HCT116 (cell line): ENCODE data around the gene COL9A2. TPM values are rescaled to one million over a fixed set of nuclear protein-coding genes. Genes with fewer than 3 reads are reported as not detected.

ENCODE experiments used
- ATAC-seq: fragments of 200-7000 bp; cut with Tn5 transposase; 2 replicates; pipeline ENCODE4 v1.9.1; 2020; ENCODE audit warnings: mild to moderate bottlenecking, moderate library complexity
- BruUV-seq: library from RNA; stranded (reverse); fragments of 400-500 nt; replicated peaks from 2 replicates; lab custom pipeline; 2021; lab: Mats Ljungman, UMichigan
- CTCF ChIA-PET: fragments of 300-600 bp; sonication (Branson Sonifier 250); formaldehyde crosslinking; loops from one replicate; lab custom pipeline; 2021; ENCODE audit warnings: antibody characterized with exemption; lab: Charles Lee
- POLR2A ChIA-PET: fragments of 300-600, 350-600 bp; sonication (Branson Sonifier 250); formaldehyde crosslinking; loops from one replicate; lab custom pipeline; 2021; ENCODE audit warnings: antibody characterized with exemption; lab: Charles Lee
- RAD21 ChIA-PET, 2 experiments: fragments of 300-600 bp; sonication (Branson Sonifier 250); formaldehyde crosslinking; loops; one replicate each; lab custom pipeline; 2023; ENCODE audit warnings: low total read pairs in 2 of 2; ENCODE audit not compliant: uncharacterized antibody in 2 of 2, unreplicated experiment in 2 of 2, low non-redundant PET in 1 of 2; lab: Charles Lee
- DNase-seq: peaks from one replicate; pipeline ENCODE4 v3.0.0-alpha.2; 2010; ENCODE audit warnings: low read depth, low spot score
- H2AFZ ChIP-seq: fragments of 200-600 bp; shearing (Covaris generic), sonication (generic); 2 replicates; pipeline ENCODE4 v1.6.1; 2017; ENCODE audit warnings: low read depth, mixed run types, mixed read lengths, antibody characterized with exemption, low read length; ENCODE audit not compliant: poor library complexity, severe bottlenecking
- H3K27ac ChIP-seq: 2 replicates; pipeline ENCODE4 v1.5.1; 2012; ENCODE audit warnings: low read depth, low read length
- H3K27me3 ChIP-seq: fragments of 200-600 bp; sonication (generic); 2 replicates; pipeline ENCODE4 v1.6.1; 2016; ENCODE audit warnings: mixed run types, low read length, mixed read lengths; ENCODE audit not compliant: insufficient read depth
- H3K36me3 ChIP-seq, 2 experiments: fragments of 200-500 bp in 1 of 2; fragments of 200-600 bp in 1 of 2; sonication (Bioruptor generic) in 1 of 2; sonication (generic) in 1 of 2; 2 replicates each; pipeline versions ENCODE4 v1.5.1 to v1.6.1; 2014 to 2016; ENCODE audit warnings: low read length in 2 of 2, inconsistent platforms in 1 of 2, mixed read lengths in 1 of 2, mixed run types in 1 of 2; ENCODE audit not compliant: insufficient read depth in 2 of 2, control insufficient read depth in 1 of 2
- H3K4me1 ChIP-seq, 2 experiments: fragments of 200-600 bp in 1 of 2; sonication (generic) in 1 of 2; 2 replicates each; pipeline versions ENCODE4 v1.5.1 to v1.6.1; 2012 to 2017; ENCODE audit warnings: low read length in 2 of 2, inconsistent platforms in 1 of 2, mild to moderate bottlenecking in 1 of 2, mixed read lengths in 1 of 2, mixed run types in 1 of 2, moderate library complexity in 1 of 2; ENCODE audit not compliant: insufficient read depth in 2 of 2, control insufficient read depth in 1 of 2
- H3K4me2 ChIP-seq: fragments of 200-600 bp; sonication (generic); 2 replicates; pipeline ENCODE4 v1.6.1; 2017; ENCODE audit warnings: mixed run types, low read length, mixed read lengths
- H3K4me3 ChIP-seq, 2 experiments: fragments of 200-600 bp in 1 of 2; sonication (generic) in 1 of 2; replicated peaks in 1 of 2; 2 replicates each; pipeline ENCODE4 v1.5.1; 2011 to 2016; ENCODE audit warnings: low read length in 2 of 2, control low read depth in 1 of 2, low read depth in 1 of 2, mild to moderate bottlenecking in 1 of 2, mixed read lengths in 1 of 2, mixed run types in 1 of 2
- H3K79me2 ChIP-seq: fragments of 200-600 bp; sonication (generic); 2 replicates; pipeline ENCODE4 v1.6.1; 2017; ENCODE audit warnings: mild to moderate bottlenecking, mixed run types, low read length, moderate library complexity, mixed read lengths; ENCODE audit not compliant: insufficient read depth
- H3K9ac ChIP-seq: fragments of 200-600 bp; sonication (generic); 2 replicates; pipeline ENCODE4 v1.6.1; 2016; ENCODE audit warnings: low read length, mixed read lengths
- H3K9me2 ChIP-seq: fragments of 200-600 bp; sonication (generic), shearing (Covaris generic); 2 replicates; pipeline ENCODE4 v1.6.1; 2017; ENCODE audit warnings: mixed run types, mild to moderate bottlenecking, moderate library complexity; ENCODE audit not compliant: insufficient read depth
- H3K9me3 ChIP-seq, 2 experiments: fragments of 200-500 bp in 1 of 2; fragments of 200-600 bp in 1 of 2; sonication (Bioruptor generic) in 1 of 2; sonication (generic) in 1 of 2; 2 replicates each; pipeline ENCODE4 v1.6.1; 2014 to 2017; ENCODE audit warnings: low read length in 2 of 2, mixed read lengths in 2 of 2, inconsistent platforms in 1 of 2, low read depth in 1 of 2, mild to moderate bottlenecking in 1 of 2, mixed run types in 1 of 2, moderate library complexity in 1 of 2; ENCODE audit not compliant: control insufficient read depth in 1 of 2, insufficient read depth in 1 of 2
- H4K20me1 ChIP-seq: fragments of 200-600 bp; sonication (generic), shearing (Covaris generic); 2 replicates; pipeline ENCODE4 v1.6.1; 2017; ENCODE audit warnings: mixed run types, mild to moderate bottlenecking, moderate library complexity; ENCODE audit not compliant: insufficient read depth
- CBX3 ChIP-seq: IDR thresholded peaks from 2 replicates; pipeline ENCODE4 v1.6.1; 2012; ENCODE audit warnings: low read depth
- EGR1 ChIP-seq: IDR thresholded peaks from 2 replicates; pipeline ENCODE4 v1.6.1; 2012; ENCODE audit warnings: low read depth
- EZH2 ChIP-seq: fragments of 200-600 bp; sonication (generic); IDR thresholded peaks from 2 replicates; pipeline ENCODE4 v1.6.1; 2017; ENCODE audit warnings: antibody characterized with exemption, mixed run types
- EZH2phosphoT487 ChIP-seq: fragments of 200-600 bp; IDR thresholded peaks from 2 replicates; pipeline ENCODE4 v1.6.1; 2018; ENCODE audit warnings: antibody characterized with exemption, borderline replicate concordance
- POLR2AphosphoS5 ChIP-seq: IDR thresholded peaks from 2 replicates; pipeline ENCODE4 v1.6.1; 2011; ENCODE audit warnings: mild to moderate bottlenecking, low read depth, low read length, moderate library complexity
- SP1 ChIP-seq: IDR thresholded peaks from 2 replicates; pipeline ENCODE4 v1.6.1; 2012; ENCODE audit warnings: low read depth
- TCF7L2 ChIP-seq: IDR thresholded peaks from 2 replicates; pipeline ENCODE4 v1.7.0; 2011; ENCODE audit warnings: borderline replicate concordance, inconsistent platforms; ENCODE audit not compliant: insufficient read depth, insufficient read length; ENCODE audit errors: extremely low read depth
- ZNF274 ChIP-seq: fragments of 200-500 bp; sonication (Bioruptor generic); IDR thresholded peaks from 2 replicates; pipeline ENCODE4 v1.6.1; 2014; ENCODE audit warnings: mild to moderate bottlenecking, low read depth, low read length, inconsistent platforms
- intact Hi-C: fragments of 100-400 bp; cut with micrococcal nuclease; formaldehyde crosslinking; loops from 2 replicates; pipeline ENCODE4 v1.10.0; 2022
- total RNA-seq: library from RNA; stranded (reverse); gene quantifications from one replicate; pipeline ENCODE4 v1.2.1, GENCODE V29; 2021; ENCODE audit not compliant: unreplicated experiment
- TF ChIP-seq, protein P1 (sequence below): IDR thresholded peaks from 2 replicates; pipeline ENCODE4 v1.6.1; 2012
- TF ChIP-seq, protein P2 (sequence below): IDR thresholded peaks from 2 replicates; pipeline ENCODE4 v1.6.1; 2012
- TF ChIP-seq, protein P3 (sequence below): IDR thresholded peaks from 2 replicates; pipeline ENCODE4 v1.6.1; 2011; ENCODE audit warnings: mild to moderate bottlenecking, low read length, moderate library complexity; ENCODE audit not compliant: insufficient replicate concordance; ENCODE audit errors: extremely low read depth

Gene COL9A2
- total RNA-seq, 1 experiment from 2014 or later = 2.4 TPM

DNA sequence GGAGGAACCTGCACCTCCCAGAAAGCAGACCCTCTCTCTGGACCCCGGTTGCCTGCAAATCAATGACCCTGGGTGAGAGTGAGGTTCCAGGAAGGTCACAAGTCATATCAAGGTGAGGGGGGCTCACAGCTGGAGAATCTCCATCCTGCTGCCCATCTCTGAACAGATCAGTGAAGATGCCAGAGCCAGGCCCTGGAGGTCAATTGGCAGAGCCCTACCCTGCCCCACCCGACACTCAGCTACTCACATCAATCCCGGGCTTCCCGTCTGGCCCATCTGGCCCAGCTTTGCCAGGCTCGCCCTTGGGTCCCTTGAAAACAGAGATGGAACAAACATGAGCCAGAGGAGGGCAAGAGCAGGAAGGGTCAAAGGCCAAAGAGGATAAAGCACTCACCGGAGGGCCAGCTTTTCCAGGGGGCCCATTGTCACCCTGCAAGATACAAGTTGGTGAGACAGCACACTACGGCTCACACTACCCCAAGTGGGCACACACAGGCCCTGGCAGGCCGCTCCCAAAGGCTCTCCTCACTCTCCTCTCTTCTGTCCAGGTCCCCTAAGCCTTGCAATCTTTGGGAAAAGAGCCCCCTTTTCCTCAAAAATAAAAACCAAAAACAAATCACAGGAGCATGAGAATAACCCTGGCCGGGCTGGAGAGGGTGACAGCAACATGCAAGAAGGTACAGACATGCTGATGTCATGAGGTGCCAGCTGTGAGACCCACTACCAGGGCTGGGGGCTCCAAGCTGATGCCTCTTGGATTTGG, 2.9 kb downstream of the COL9A2 start:
- no peak overlapping the region for H3K4me3 ChIP-seq
- ChIA-PET CTCF (interaction anchor here (0.7 to 2.8 kb wide), 11 partner anchors 10 to 237 kb away, joined by 3 to 23 read pairs (median 4); no protein-coding TSS in a partner anchor), POLR2A (interaction anchor here (1.4 kb wide), 1 partner anchor 9 kb away, joined by 3 read pairs; no protein-coding TSS in a partner anchor), RAD21 (no interaction called here)
- no peak for DNase-seq
- H3K4me2 ChIP-seq = no peak overlapping the region
- H3K79me2 ChIP-seq = no peaks in the 10 kb centered on the region
- H3K4me1 ChIP-seq = peaks cover 6 to 36% of the 10 kb centered on the region in 2 experiments; a peak in 3 of 4 replicates
- no peaks in the 10 kb centered on the region for H4K20me1 ChIP-seq
- no peak overlapping the region for H2AFZ ChIP-seq
- intact Hi-C loops = no loop called here
- no peaks in the 10 kb centered on the region for H3K9me2 ChIP-seq
- H3K27me3 ChIP-seq = no peaks in the 10 kb centered on the region
- no TSS peak for BruUV-seq
- H3K9ac ChIP-seq = no peak overlapping the region
- TF ChIP-seq EGR1 = no peak
- TF ChIP-seq TCF7L2 = no peak
- no peak for TF ChIP-seq ZNF274
- no peak for TF ChIP-seq POLR2AphosphoS5
- TF ChIP-seq SP1 = no peak
- ATAC-seq = no peak
- H3K9me3 ChIP-seq = no peaks in the 10 kb centered on the region
- H3K36me3 ChIP-seq = no peaks in the 10 kb centered on the region
- no peak overlapping the region for H3K27ac ChIP-seq

DNA sequence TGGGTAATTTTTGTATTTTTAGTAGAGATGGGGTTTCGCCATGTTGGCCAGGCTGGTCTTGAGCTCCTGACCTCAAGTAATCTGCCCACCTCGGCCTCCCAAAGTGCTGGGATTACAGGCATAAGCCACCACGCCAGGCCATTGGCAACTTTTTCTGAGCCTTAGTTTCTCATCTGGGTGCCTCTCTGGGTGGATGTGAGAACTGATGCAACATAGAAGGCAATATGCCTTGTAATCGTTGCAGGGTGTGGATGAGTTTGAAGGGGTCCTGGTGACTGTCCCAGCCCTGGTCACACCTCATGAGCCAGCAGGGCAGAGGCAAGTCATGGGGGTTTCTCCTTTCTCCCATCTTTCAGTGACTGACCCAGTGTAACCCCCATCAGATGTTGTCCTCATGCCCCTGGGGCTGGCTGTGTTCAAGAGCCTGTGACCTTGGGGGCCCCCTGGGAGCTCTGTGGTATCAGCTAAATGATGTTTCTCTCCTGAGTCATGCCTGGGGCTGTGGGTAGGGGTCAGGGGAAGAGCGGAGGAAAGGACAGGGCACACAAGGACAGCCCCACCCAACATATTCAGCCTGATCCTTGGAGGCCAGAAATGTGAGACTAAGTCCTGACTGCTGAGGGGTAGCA, 3.6 kb downstream of the COL9A2 start:
- Histone ChIP-seq H2AFZ (no peak overlapping the region), H3K36me3 (no peaks in the 10 kb centered on the region), H3K4me2 (no peak overlapping the region), H3K4me1 (peaks cover 6 to 36% of the 10 kb centered on the region in 2 experiments; a peak in 3 of 4 replicates), H4K20me1 (no peaks in the 10 kb centered on the region), H3K27me3 (no peaks in the 10 kb centered on the region), H3K27ac (no peak overlapping the region), H3K9me2 (no peaks in the 10 kb centered on the region), H3K9me3 (no peaks in the 10 kb centered on the region), H3K4me3 (no peak overlapping the region), H3K79me2 (no peaks in the 10 kb centered on the region), H3K9ac (no peak overlapping the region)
- ChIA-PET POLR2A (no interaction called here), RAD21 (no interaction called here), CTCF (interaction anchor here (1.0 kb wide), 2 partner anchors 91 to 160 kb away, joined by 3 read pairs; no protein-coding TSS in a partner anchor)
- no peak for ATAC-seq
- no TSS peak for BruUV-seq
- DNase-seq = no peak
- intact Hi-C loops = no loop called here
- TF ChIP-seq EZH2phosphoT487 (no peak), EZH2 (no peak), CBX3 (no peak)
- TF ChIP-seq, protein P1, sequence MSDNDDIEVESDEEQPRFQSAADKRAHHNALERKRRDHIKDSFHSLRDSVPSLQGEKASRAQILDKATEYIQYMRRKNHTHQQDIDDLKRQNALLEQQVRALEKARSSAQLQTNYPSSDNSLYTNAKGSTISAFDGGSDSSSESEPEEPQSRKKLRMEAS = no peak
- TF ChIP-seq, protein P2, sequence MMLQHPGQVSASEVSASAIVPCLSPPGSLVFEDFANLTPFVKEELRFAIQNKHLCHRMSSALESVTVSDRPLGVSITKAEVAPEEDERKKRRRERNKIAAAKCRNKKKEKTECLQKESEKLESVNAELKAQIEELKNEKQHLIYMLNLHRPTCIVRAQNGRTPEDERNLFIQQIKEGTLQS = no peak
- TF ChIP-seq, protein P3, sequence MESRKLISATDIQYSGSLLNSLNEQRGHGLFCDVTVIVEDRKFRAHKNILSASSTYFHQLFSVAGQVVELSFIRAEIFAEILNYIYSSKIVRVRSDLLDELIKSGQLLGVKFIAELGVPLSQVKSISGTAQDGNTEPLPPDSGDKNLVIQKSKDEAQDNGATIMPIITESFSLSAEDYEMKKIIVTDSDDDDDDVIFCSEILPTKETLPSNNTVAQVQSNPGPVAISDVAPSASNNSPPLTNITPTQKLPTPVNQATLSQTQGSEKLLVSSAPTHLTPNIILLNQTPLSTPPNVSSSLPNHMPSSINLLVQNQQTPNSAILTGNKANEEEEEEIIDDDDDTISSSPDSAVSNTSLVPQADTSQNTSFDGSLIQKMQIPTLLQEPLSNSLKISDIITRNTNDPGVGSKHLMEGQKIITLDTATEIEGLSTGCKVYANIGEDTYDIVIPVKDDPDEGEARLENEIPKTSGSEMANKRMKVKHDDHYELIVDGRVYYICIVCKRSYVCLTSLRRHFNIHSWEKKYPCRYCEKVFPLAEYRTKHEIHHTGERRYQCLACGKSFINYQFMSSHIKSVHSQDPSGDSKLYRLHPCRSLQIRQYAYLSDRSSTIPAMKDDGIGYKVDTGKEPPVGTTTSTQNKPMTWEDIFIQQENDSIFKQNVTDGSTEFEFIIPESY = no peak
